ENCODE measurements around the gene RUFY1. TPM values are rescaled to one million over a fixed set of nuclear protein-coding genes. Genes with fewer than 3 reads are reported as not detected.

Gene RUFY1
- total RNA-seq, 4 donors from 2014 or later, result 37.7 to 98.5 (median 52.7) TPM

- 57 to 61% methylated on average over 10 to 17 of the region's 17 CpGs for WGBS, 2 donors (ENCODE audit: low coverage in 1 of 2)
- in situ Hi-C loops (cut with MboI; ENCODE audit: low pct_ligation_motif_present in 1 of 4, low pct_unique_long_range_greater_than_20kb in 1 of 4, low sequenced_read_pairs in 3 of 4) (no loop called here), intact Hi-C loops (cut with DNase I; ENCODE audit: low total_unique reads) (no loop called here)
- Histone ChIP-seq H3K27ac (no peak overlapping the region), H3K27me3 (no peaks in the 10 kb centered on the region), H3K9me3 (no peaks in the 10 kb centered on the region), H3K4me3 (no peak overlapping the region), H3K36me3 (no peaks in the 10 kb centered on the region), H3K4me1 (no peaks in the 10 kb centered on the region)
- DNase-seq, result no peak
- no peak for TF ChIP-seq EP300 (IDR thresholded peaks at IDR 0.05; ENCODE audit: low read depth)
- TF ChIP-seq POLR2AphosphoS5 (IDR thresholded peaks at IDR 0.05), result no peak
- no peak for TF ChIP-seq POLR2A (IDR thresholded peaks at IDR 0.05)
- TF ChIP-seq, protein P1, sequence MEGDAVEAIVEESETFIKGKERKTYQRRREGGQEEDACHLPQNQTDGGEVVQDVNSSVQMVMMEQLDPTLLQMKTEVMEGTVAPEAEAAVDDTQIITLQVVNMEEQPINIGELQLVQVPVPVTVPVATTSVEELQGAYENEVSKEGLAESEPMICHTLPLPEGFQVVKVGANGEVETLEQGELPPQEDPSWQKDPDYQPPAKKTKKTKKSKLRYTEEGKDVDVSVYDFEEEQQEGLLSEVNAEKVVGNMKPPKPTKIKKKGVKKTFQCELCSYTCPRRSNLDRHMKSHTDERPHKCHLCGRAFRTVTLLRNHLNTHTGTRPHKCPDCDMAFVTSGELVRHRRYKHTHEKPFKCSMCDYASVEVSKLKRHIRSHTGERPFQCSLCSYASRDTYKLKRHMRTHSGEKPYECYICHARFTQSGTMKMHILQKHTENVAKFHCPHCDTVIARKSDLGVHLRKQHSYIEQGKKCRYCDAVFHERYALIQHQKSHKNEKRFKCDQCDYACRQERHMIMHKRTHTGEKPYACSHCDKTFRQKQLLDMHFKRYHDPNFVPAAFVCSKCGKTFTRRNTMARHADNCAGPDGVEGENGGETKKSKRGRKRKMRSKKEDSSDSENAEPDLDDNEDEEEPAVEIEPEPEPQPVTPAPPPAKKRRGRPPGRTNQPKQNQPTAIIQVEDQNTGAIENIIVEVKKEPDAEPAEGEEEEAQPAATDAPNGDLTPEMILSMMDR (IDR thresholded peaks at IDR 0.05), result no peak
Measured at GRCh38 chr5:179504600-179505396, 45.6 kb upstream of the RUFY1 start.

GRCh38 chr5:179505636-179506261 lies 44.6 kb upstream of the RUFY1 start:
- WGBS, 2 donors (ENCODE audit: low coverage in 1 of 2), result 85 to 93% methylated on average over 4 to 12 of the region's 12 CpGs
- Histone ChIP-seq H3K9me3 (no peaks in the 10 kb centered on the region), H3K27me3 (no peaks in the 10 kb centered on the region), H3K4me1 (no peaks in the 10 kb centered on the region), H3K27ac (no peak overlapping the region), H3K4me3 (no peak overlapping the region), H3K36me3 (no peaks in the 10 kb centered on the region)
- no peak for DNase-seq
- intact Hi-C loops (cut with DNase I; ENCODE audit: low total_unique reads), result no loop called here
- in situ Hi-C loops (cut with MboI; ENCODE audit: low pct_ligation_motif_present in 1 of 4, low pct_unique_long_range_greater_than_20kb in 1 of 4, low sequenced_read_pairs in 3 of 4), result no loop called here
- TF ChIP-seq POLR2A (IDR thresholded peaks at IDR 0.05) (no peak), POLR2AphosphoS5 (IDR thresholded peaks at IDR 0.05) (no peak), EP300 (IDR thresholded peaks at IDR 0.05; ENCODE audit: low read depth) (no peak)
- TF ChIP-seq, protein P1 (IDR thresholded peaks at IDR 0.05), result no peak

- Histone ChIP-seq H3K27ac (no peak overlapping the region), H3K4me1 (no peaks in the 10 kb centered on the region), H3K27me3 (no peaks in the 10 kb centered on the region), H3K36me3 (no peaks in the 10 kb centered on the region), H3K9me3 (no peaks in the 10 kb centered on the region), H3K4me3 (no peak overlapping the region)
- 14 to 29% methylated on average over 4 of the region's 4 CpGs for WGBS, 2 donors (ENCODE audit: low coverage in 1 of 2)
- in situ Hi-C loops (cut with MboI; ENCODE audit: low pct_ligation_motif_present in 1 of 4, low pct_unique_long_range_greater_than_20kb in 1 of 4, low sequenced_read_pairs in 3 of 4) (no loop called here), intact Hi-C loops (cut with DNase I; ENCODE audit: low total_unique reads) (no loop called here)
- no peak for DNase-seq
- TF ChIP-seq POLR2AphosphoS5 (IDR thresholded peaks at IDR 0.05), result no peak
Measured at GRCh38 chr5:179509239-179509638, 41.1 kb upstream of the RUFY1 start.

- Histone ChIP-seq H3K27me3 (no peaks in the 10 kb centered on the region), H3K9me3 (no peaks in the 10 kb centered on the region), H3K4me3 (no peak overlapping the region), H3K36me3 (no peaks in the 10 kb centered on the region), H3K4me1 (no peaks in the 10 kb centered on the region), H3K27ac (no peak overlapping the region)
- intact Hi-C loops (cut with DNase I; ENCODE audit: low total_unique reads) (no loop called here), in situ Hi-C loops (cut with MboI; ENCODE audit: low pct_ligation_motif_present in 1 of 4, low pct_unique_long_range_greater_than_20kb in 1 of 4, low sequenced_read_pairs in 3 of 4) (no loop called here)
- TF ChIP-seq POLR2A (IDR thresholded peaks at IDR 0.05) (no peak), POLR2AphosphoS5 (IDR thresholded peaks at IDR 0.05) (no peak), EP300 (IDR thresholded peaks at IDR 0.05; ENCODE audit: low read depth) (no peak)
- TF ChIP-seq, protein P1 (IDR thresholded peaks at IDR 0.05), result no peak
- no peak for DNase-seq
- 40 to 55% methylated on average over 1 of the region's 1 CpG for WGBS, 2 donors (ENCODE audit: low coverage in 1 of 2)
Measured at GRCh38 chr5:179509845-179510244, 40.5 kb upstream of the RUFY1 start.

All from transverse colon (tissue), 4 donors.